RWPE2 (cell line): Measurements from ENCODE around the gene EMX1.

ENCODE experiments used
- ATAC-seq: fragments of 200-7000 bp; cut with Tn5 transposase; 3 replicates; pipeline ENCODE4 v1.9.1; 2021; ENCODE audit warnings: low read depth
- DNase-seq: peaks from one replicate; pipeline ENCODE4 v3.0.0-alpha.2; 2020; ENCODE audit warnings: low spot score
- H3K27ac ChIP-seq: fragments of 450-650 bp; 2 replicates; pipeline ENCODE4 v1.5.1; 2017; ENCODE audit warnings: mild to moderate bottlenecking; ENCODE audit not compliant: poor library complexity, severe bottlenecking
- H3K27me3 ChIP-seq: fragments of 250-450 bp; sonication (Bioruptor Pico); 2 replicates; pipeline ENCODE4 v1.5.1; 2021; ENCODE audit warnings: mild to moderate bottlenecking, moderate library complexity; ENCODE audit not compliant: insufficient read depth, poor library complexity, severe bottlenecking
- H3K36me3 ChIP-seq: fragments of 250-450 bp; sonication (Bioruptor Pico); 2 replicates; pipeline ENCODE4 v1.5.1; 2020; ENCODE audit warnings: low read depth, mild to moderate bottlenecking, moderate library complexity
- H3K4me1 ChIP-seq: fragments of 250-450 bp; sonication (Bioruptor Pico); 2 replicates; pipeline ENCODE4 v1.5.1; 2021; ENCODE audit warnings: mild to moderate bottlenecking, moderate library complexity; ENCODE audit not compliant: insufficient read depth, poor library complexity, severe bottlenecking
- H3K4me3 ChIP-seq: fragments of 250-450 bp; sonication (Bioruptor Pico); 2 replicates; pipeline ENCODE4 v1.5.1; 2021; ENCODE audit warnings: mild to moderate bottlenecking, moderate library complexity; ENCODE audit not compliant: severe bottlenecking
- H3K9me3 ChIP-seq: fragments of 250-450 bp; sonication (Bioruptor Pico); 2 replicates; pipeline ENCODE4 v1.5.1; 2021; ENCODE audit warnings: mild to moderate bottlenecking, moderate library complexity; ENCODE audit not compliant: severe bottlenecking
- CTCF ChIP-seq: fragments of 450-650 bp; IDR thresholded peaks from one replicate; pipeline ENCODE4 v1.5.1; 2017; ENCODE audit warnings: mild to moderate bottlenecking, moderate library complexity; ENCODE audit not compliant: poor library complexity, severe bottlenecking

Gene EMX1

GRCh38 chr2:72969706-72970105 lies 52.4 kb downstream of the EMX1 start:
- no peak for ATAC-seq
- no peak for TF ChIP-seq CTCF

GRCh38 chr2:72971036-72971435 lies 53.7 kb downstream of the EMX1 start:
- H3K4me1 ChIP-seq: no peaks in the 10 kb centered on the region
- H3K4me3 ChIP-seq: no peak overlapping the region
- ATAC-seq (no peak), DNase-seq (no peak)
- no peaks in the 10 kb centered on the region for H3K9me3 ChIP-seq
- H3K27me3 ChIP-seq: no peaks in the 10 kb centered on the region
- no peak for TF ChIP-seq CTCF
- H3K27ac ChIP-seq: no peak overlapping the region
- H3K36me3 ChIP-seq: no peaks in the 10 kb centered on the region

More at GRCh38 chr2:72969706-72970105, 52.4 kb downstream of the EMX1 start:
- H3K36me3 ChIP-seq: no peaks in the 10 kb centered on the region
- H3K27me3 ChIP-seq: no peaks in the 10 kb centered on the region
- DNase-seq: no peak
- no peak overlapping the region for H3K4me3 ChIP-seq
- no peak overlapping the region for H3K27ac ChIP-seq
- H3K4me1 ChIP-seq: no peaks in the 10 kb centered on the region
- H3K9me3 ChIP-seq: no peaks in the 10 kb centered on the region

GRCh38 chr2:72972352-72973136 lies 55.2 kb downstream of the EMX1 start:
- no peak for TF ChIP-seq CTCF
- no peaks in the 10 kb centered on the region for H3K36me3 ChIP-seq
- no peaks in the 10 kb centered on the region for H3K9me3 ChIP-seq
- no peak for ATAC-seq
- no peak for DNase-seq
- H3K27ac ChIP-seq: no peak overlapping the region
- H3K27me3 ChIP-seq: no peaks in the 10 kb centered on the region
- H3K4me3 ChIP-seq: no peak overlapping the region
- H3K4me1 ChIP-seq: no peaks in the 10 kb centered on the region

- H3K36me3 ChIP-seq: no peaks in the 10 kb centered on the region
- no peak for ATAC-seq
- H3K4me3 ChIP-seq: no peak overlapping the region
- H3K4me1 ChIP-seq: no peaks in the 10 kb centered on the region
- TF ChIP-seq CTCF: no peak
- H3K27ac ChIP-seq: no peak overlapping the region
- no peak for DNase-seq
- H3K9me3 ChIP-seq: no peaks in the 10 kb centered on the region
- no peaks in the 10 kb centered on the region for H3K27me3 ChIP-seq
Measured at GRCh38 chr2:72973137-72973535, 55.8 kb downstream of the EMX1 start.
